ENCODE data around the gene RFX4. TPM values are rescaled to one million over a fixed set of nuclear protein-coding genes. Genes with fewer than 3 reads are reported as not detected.

Gene RFX4
- total RNA-seq (2022; extraction: Qiagen RNA extraction), result 0.06 to 0.18 TPM (median 0.08 TPM) in 3 of 5 replicates, not detected in the others

GRCh38 chr12:106582641-106583230 is at the start of gene RFX4:
Gene RFX4, plus strand, starts transcription at chr12:106583004. Its CDS starts 317 bp downstream, at chr12:106583321.

GRCh38 chr12:106774005-106774807 is 191.4 kb downstream of the RFX4 start, which contains the start of gene RIC8B:
Gene RIC8B, plus strand, starts transcription at chr12:106774682. Its CDS starts 64 bp downstream, at chr12:106774746.

Other genes with a start within 250 kb of the RFX4 start
- gene POLR3B, start 225.3 kb upstream of the RFX4 start, total RNA-seq (2022; extraction: Qiagen RNA extraction), result 4.3 to 5.4 TPM (median 4.9 TPM) in 5 replicates
- 7.9 to 9.2 TPM (median 8.0 TPM) in 5 replicates for gene RIC8B, start 191.7 kb downstream of the RFX4 start, total RNA-seq (2022; extraction: Qiagen RNA extraction)